GM21786 (cell line): ENCODE measurements around the gene AXIN1.
"Not testable (repeated sequence)": the region's sequence is repeated elsewhere in the genome, so short reads cannot be mapped to it uniquely, and the experiment has no call there.

Experiments used
- ATAC-seq: cut with Tn5 transposase; IDR thresholded peaks from one replicate; pipeline ENCODE4 v1.9.1; 2021; ENCODE audit not compliant: unreplicated experiment

Gene AXIN1

GRCh38 chr16:333406-334094 lies 19.0 kb downstream of the AXIN1 start:
- ATAC-seq = no peak

GRCh38 chr16:331181-331814 lies 21.2 kb downstream of the AXIN1 start:
- not testable (repeated sequence) for ATAC-seq

- no peak for ATAC-seq
These were observed 21.8 kb downstream of the AXIN1 start for GRCh38 chr16:330741-331140.

- ATAC-seq = no peak
These were observed 27.0 kb downstream of the AXIN1 start for GRCh38 chr16:325375-326145.

- ATAC-seq = no peak
These were observed 27.8 kb downstream of the AXIN1 start for GRCh38 chr16:324451-325334.

GRCh38 chr16:324201-324450 lies 28.4 kb downstream of the AXIN1 start:
- ATAC-seq = no peak

- no peak for ATAC-seq
These were observed 29.9 kb downstream of the AXIN1 start for GRCh38 chr16:322476-323143.

- no peak for ATAC-seq
These were observed 31.0 kb downstream of the AXIN1 start for GRCh38 chr16:321532-321931.

- no peak for ATAC-seq
These were observed 32.3 kb downstream of the AXIN1 start for GRCh38 chr16:320206-320605.

GRCh38 chr16:318628-319027 lies 33.9 kb downstream of the AXIN1 start:
- no peak for ATAC-seq

- ATAC-seq = no peak
These were observed 34.9 kb downstream of the AXIN1 start for GRCh38 chr16:317583-317982.

GRCh38 chr16:316741-317464 lies 35.6 kb downstream of the AXIN1 start:
- ATAC-seq = no peak

GRCh38 chr16:314795-315299 lies 37.7 kb downstream of the AXIN1 start:
- ATAC-seq = no peak

GRCh38 chr16:314351-314750 lies 38.2 kb downstream of the AXIN1 start:
- no peak for ATAC-seq

- no peak for ATAC-seq
These were observed 40.8 kb downstream of the AXIN1 start for GRCh38 chr16:311725-312124.

GRCh38 chr16:309476-309875 lies 43.0 kb downstream of the AXIN1 start:
- ATAC-seq = no peak

GRCh38 chr16:307691-308312 lies 44.7 kb downstream of the AXIN1 start:
- ATAC-seq = no peak

GRCh38 chr16:306911-307370 lies 45.6 kb downstream of the AXIN1 start:
- no peak for ATAC-seq

GRCh38 chr16:305916-306626 lies 46.5 kb downstream of the AXIN1 start:
- no peak for ATAC-seq
